Endometrial microvascular endothelial cells (primary cell): ENCODE data around the gene PRR15L. TPM values are rescaled to one million over a fixed set of nuclear protein-coding genes. Genes with fewer than 3 reads are reported as not detected.
"Not testable (repeated sequence)": the region's sequence is repeated elsewhere in the genome, so short reads cannot be mapped to it uniquely, and the experiment has no call there.

Experiments
- in situ Hi-C: cut with HindIII; loops from 2 replicates; pipeline ENCODE4 v1.10.0; 2017; ENCODE audit warnings: low sequenced_read_pairs, low pct_unique_long_range_greater_than_20kb; ENCODE audit errors: inconsistent ontology term
- total RNA-seq: library from RNA; depleted of rRNA; stranded (reverse); fragments of >200 nt; gene quantifications from one replicate; pipeline ENCODE4 v1.2.3, GENCODE V29; 2015; ENCODE audit errors: inconsistent ontology term

Gene PRR15L, protein sequence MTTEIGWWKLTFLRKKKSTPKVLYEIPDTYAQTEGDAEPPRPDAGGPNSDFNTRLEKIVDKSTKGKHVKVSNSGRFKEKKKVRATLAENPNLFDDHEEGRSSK
- total RNA-seq: not detected

DNA sequence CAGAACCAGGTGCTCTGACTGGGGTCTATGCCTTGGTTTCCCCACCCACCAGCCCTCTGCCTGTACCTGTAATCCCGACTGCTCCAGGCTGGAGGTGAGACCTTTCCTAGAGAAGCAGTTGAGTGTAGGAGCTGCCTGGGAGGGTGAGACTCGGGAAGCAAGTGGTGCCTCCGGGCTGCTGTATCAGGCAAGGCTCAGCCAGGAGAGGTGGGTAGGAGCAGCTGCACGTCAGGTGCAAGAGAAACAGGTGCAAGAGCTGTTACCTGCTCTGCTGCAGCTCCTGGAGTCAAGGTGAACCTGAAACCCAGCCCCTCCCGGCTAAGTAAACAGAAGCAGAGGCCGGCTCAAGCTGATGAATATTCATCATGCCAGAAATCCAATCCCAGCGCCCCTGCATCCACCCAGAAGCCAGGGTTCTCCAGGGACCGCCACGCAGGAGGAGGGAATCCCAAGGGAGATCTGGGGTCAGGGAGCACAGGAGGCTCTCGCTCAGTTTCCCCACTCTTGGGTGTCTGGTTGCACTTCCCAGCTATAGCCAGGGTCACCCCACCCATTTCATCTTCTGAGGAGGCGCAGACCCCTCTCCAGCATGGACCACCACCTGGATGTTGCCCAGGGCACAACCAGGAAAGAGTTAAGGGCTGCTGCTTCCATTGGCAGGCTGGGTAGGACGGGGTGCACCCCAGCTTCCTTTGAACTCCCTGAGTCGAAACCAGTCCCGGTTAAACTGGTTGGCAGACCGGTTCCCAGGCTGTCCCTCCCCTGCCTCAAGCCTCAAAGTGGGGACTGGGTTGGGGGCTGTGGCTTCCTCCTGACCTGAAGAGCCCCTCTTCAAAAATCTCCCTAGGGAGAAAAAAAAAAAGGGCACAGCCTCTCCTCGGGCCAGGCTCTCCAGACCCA, at the start of gene PRR15L:
Gene PRR15L, minus strand, starts transcription at position 293 of the 900 bp plus-strand sequence. CDS start 4,649 bp downstream, outside the sequence.
- in situ Hi-C loops: no loop called here

DNA sequence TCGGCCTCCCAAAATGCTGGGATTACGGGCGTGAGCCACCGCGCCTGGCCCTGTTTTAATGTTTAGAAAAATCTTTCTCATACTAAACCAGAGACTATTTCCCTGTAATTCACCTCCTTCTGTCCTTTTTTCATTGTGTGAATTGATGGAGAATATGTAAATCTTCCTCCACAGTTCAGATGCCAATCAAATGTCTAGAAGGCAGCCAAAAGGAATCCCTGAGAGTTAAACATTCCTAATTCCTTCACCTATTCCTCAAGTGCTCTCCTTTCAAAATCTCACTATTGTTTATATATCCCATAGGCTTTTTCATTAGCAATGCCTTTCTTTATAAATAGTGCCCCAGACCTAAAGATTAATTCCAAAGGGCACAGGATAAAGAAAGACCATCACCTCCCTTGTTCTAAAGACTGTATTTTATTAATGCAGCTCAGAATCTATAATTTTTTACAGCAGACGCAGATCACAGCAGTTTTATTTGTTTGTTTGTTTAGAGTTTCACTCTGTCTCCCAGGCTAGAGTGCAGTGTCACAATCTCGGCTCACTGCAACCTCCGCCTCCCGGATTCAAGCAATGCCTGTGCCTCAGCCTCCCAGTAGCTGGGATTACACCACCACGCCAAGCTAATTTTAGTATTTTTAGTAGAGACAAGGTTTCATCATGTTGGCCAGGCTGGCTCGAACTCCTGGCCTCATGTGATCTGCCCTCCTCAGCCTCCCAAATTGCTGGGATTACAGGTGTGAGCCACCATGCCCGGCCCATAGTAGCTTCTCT, 49.4 kb upstream of the PRR15L start:
- in situ Hi-C loops: no loop called here

DNA sequence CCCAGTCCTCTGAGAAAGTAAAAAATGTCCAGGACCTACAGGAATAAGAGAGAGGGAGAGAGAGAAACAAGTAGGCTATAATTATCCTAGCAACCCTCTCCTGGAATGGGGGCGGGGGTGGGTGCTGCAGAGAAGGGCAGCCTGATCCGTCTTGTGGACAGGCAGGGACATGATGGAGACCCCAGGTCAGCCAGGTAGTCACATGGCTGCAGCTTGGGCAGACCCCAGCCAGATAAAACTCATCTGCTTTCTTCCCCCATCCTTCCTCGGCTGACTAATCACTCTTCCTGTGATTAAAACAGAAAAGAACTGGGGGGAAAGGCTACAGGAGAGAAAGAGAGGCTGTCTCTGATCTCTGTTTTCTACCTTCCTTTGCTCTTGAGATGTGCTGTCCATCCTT, 47.3 kb upstream of the PRR15L start:
- in situ Hi-C loops: no loop called here

DNA sequence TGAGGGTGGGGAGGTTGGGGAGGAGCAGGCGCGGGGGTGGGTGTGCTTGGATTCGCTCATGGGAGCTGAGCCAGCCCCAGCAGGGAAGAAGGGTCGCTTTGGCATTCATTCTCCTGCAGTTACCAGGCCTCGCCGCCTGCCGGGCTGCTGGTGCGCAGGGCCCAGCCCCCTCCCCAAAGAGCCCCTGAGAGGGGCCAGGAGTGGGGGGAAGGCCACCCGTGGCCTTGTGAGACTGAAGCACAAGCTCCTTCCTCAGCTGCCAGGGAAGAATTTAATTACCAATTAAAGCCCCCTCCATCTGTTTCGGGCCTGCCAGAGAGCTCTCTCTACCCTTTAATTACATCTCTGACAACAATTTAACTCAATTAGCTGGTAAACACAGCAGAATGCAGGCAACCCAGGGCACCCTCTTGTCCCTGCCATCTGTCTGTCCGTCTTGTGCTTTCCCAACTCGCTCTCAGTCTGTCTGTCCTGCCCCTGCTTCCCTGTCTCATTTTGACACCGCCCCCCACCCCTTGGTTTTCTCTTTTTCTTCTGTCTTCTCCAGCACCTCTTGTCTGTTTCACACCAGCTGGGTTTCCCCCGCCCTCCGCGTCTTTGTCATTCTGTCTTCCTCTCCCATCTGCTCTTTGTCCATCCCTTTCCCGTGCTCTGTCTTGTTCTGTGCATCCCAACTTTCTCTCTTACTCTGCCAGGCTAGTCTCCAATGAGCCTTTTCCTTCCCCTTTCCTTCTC, 45.9 kb upstream of the PRR15L start:
- in situ Hi-C loops: no loop called here

DNA sequence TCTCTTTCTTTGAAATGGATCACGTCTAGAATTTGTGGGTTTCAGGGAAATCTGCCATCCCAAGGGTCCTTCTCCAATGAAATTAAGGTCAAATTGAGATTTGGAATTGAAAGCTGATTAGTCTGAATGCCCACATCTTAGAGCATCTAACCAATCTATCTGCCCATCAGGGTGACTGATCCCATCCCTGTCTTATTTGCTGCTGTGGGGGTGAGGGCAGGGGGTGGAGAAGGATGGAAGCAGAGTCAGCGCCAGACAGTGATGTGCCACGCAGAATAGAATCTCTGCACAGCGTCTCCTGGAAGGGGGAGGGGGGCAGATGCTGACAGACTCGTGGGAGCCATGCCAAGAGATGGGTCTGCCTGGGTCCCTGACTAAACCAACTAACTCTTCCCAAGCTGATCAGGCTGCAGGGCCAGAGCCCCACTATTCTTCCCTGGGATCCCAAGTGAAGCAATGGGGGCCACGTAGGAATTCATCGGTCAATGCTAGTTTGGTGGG, 45.3 kb upstream of the PRR15L start:
- in situ Hi-C loops: no loop called here

DNA sequence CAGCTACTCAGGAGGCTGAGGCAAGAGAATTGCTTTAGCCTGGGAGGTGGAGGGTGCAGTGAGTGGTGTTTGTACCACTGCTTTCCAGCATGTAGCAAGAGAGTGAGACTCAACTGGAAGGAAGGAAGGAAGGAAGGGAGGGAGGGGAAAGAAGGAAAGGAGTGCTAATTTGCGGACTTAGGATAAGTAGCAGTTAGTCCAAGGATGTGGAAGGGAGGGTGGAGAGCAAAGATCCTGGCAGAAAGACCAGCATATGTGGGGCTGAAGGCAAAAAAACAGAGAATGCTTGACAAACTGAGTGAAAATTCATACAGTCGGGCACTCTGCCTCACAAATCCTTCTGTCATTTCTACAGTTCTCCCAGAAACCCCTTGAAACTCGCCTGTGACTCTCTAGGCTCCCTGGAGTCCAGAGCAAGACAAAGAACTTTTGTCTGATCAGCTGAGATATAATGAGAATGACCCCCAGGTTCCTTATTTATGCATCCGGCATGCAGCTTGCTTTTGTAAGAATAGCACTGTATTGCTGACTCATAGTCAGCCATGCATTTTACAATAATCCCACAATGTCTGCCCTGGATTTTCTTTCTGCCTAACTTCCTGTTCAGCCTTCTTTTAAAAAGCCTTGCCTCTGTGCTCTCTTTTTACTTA, 44.7 kb upstream of the PRR15L start:
- in situ Hi-C loops: no loop called here

DNA sequence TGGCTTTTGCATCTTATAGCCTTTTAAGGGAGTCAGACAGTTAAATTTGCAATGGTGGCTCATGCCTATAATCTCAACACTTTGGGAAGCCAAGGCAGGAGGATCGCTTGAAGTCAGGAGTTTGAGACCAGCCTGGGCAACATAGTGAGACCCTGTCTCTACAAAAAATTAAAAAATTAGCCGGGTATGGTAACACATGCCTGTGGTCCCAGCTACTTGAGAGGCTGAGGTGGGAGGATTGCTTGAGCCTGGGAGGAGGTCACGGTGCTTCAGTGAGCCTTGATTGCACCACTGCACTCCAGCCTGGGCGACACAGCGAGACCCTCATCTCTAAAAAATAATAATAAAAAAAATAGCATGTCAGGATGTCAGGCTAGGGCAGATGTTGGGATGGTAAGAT, 44.0 kb upstream of the PRR15L start:
- in situ Hi-C loops: not testable (repeated sequence)

DNA sequence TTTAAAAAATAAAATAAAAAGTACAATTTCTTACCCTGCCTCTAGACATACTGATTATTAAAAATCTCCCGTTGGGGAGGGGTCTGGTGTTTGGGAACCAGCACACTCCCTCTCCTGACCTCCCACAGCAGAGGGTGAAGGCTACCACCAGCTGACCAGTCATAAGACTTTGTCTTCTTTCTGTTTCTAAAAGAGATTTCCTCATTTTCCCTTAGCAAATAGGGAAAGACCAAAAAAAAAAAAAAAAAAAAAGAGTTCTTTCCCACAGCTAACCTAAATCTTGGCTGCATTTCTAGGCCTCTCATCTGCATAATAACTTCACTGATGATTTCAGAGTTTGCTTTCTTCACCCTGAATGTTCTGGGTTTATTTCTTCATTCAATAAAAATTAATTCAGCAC, 43.5 kb upstream of the PRR15L start:
- in situ Hi-C loops: no loop called here

DNA sequence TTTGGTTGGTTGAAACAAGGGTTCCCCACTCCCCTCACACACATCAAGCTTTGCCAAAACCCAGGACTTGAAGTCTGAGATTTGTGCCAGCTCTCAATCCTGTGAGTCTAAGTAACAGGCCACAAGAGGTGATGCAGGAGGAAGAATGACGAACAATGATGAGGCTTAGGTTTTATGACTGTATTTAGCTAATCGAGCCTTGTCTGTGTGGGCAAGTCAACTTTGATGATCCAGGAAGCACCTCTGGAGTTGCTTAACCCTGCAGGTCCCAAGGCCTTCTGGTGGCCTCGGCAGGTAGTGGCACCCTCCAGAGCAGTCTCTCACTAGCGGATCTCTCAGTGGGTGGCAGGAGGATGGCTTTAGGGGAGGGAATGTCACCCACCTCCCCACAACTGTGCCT, 41.9 kb upstream of the PRR15L start:
- in situ Hi-C loops: no loop called here

DNA sequence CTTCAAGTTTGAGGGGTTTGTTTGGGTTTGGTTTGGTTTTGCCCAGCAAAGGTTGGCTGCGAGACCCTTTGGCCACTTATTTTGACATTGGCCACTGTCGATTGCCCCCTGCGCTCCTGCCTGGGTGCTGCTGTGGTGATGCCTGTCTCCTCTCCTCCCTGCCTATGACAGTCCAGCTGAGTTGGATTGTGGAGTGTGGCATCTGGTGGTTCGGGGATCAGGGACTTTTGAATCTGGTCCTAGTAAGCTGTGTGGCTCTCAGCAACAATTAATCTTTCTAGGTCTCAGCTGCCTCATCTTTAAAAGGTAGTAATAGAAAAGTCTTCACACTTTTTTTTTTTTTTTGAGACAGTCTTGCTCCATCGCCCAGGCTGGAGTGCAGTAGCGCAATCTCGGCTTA, 40.4 kb upstream of the PRR15L start:
- in situ Hi-C loops: no loop called here

DNA sequence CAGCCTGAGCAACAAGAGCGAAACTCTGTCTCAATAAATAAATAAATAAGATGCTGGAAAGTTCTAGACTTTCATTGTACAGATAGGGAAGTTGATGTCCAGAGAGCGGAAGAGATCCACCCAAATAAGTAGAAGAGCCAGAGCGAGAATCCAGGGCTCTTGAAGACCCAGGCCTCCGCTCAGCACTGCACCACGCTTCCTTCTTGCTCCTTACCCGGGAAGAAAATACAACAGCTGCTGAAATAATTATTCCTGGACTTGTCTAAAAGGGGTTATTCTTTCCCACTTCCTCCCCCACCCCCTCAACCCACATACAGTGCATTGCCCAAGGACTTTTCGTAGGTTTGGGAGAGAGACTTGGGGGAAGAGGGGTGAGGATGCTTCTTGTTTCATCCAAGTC, 39.9 kb upstream of the PRR15L start:
- in situ Hi-C loops: no loop called here

DNA sequence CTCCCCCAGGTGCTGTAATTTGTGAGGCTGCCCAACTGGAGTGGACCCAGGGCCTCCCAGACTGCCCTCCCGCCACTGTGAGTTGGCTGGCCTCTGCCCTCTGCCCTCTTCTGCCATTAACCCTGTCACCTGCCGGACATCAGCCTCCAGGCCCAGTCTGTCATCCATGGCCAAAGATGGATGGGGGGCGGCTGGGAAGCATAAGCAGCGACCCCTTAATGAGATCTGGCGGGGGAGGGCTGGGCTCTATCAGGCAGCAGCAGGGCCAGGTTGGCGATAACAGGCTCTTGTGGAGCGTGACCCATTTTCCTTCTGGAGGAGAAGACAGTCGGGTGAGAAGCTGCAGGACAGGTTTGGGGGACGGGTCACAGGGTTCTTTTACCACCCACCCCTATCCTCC, 38.5 kb upstream of the PRR15L start:
- in situ Hi-C loops: no loop called here

DNA sequence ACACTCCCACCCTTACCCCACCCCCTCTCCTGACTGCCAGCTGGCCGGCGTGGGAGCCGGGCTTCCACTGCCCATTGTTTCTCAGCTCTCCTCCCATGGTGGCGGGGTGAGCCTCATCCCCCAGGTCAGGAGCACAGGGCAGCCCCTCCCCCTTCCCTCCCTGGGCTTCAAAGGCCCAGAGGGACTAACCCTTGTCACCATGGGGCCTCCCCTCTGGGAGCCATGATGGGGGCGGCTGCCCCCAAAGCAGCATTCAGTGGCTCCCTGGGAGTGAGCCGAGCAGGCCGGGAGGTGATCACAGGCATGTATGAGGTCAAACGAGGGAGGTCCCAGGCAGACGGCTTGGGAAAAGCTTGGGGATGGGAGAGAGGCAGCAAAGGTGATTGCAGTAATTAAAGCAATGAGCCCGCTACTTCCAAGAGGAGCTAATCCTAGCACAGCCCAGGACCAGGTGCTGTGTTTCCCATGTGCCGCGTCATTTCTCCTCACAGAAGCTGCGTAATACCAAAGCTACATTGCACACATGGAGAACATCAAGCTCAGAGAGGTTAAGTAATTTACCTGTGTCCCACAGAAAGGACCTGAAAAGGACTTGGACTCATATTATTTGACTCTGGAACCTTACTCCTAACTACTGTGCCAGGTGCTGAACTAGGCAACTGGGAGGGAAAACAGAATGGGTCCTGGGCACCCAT, 37.7 kb upstream of the PRR15L start:
- in situ Hi-C loops: no loop called here

DNA sequence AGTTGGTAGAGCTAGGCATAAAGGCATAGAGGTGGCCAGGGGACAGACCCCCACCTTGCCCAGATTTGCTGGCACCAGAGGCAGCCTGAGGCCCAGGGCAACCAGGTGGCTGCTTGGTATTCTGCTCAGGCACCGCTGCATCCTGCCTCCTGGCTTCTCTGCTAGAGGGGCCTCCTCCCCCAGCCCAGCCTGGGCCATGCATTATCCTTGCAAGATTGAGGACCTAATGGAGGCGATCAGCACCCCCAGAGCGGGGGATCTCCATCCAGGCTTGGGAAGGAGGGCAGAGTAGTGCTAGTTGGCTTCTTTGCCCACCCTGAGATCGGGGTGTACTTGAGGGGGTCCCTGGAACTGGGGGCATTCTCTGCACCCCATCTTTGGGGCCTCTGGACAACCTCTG, 37.0 kb upstream of the PRR15L start:
- in situ Hi-C loops: no loop called here

DNA sequence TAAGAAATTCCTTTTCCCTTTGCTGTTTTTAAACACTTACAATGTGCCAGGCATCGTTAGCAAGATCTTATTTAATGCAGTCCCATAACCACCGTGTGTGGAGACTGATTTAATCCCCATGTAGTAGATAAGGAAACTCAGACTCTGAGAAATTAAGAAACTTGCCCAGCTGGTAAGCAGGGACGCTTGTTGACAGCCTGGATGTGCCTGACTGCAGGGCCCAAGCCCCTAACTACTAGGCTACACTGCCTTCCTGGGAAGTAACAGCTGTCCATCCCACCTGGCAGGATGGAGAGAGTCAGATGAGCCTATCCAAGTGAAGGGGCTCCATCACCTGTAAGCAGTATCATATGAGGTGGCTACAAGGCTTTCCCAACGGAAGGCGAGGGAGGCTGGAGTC, 36.3 kb upstream of the PRR15L start:
- in situ Hi-C loops: no loop called here

DNA sequence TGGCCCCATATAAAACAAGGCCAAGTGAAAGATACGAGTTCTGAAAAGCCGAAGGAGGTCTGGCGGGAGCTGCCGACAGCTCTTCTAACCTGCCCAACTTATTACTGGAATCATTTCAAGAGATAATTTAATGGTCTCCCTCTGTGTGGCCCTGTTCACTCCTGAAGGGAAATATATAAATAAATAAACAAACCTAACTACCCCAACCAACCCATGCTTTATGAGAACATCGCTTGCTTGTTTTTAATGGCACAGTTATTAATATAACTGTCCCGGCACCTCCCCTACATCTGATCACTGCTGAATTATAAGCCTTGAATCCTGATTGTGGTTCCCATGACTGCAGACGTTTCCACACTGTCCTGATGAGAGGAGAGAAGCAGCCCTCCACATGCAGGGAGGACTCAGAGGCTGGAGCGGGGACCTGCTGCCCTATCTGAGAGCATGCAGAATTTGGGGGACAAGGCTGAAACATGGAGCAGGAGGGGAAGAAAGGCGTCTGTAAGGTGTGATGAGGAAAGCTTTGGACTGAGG, 35.4 kb upstream of the PRR15L start:
- in situ Hi-C loops: no loop called here

DNA sequence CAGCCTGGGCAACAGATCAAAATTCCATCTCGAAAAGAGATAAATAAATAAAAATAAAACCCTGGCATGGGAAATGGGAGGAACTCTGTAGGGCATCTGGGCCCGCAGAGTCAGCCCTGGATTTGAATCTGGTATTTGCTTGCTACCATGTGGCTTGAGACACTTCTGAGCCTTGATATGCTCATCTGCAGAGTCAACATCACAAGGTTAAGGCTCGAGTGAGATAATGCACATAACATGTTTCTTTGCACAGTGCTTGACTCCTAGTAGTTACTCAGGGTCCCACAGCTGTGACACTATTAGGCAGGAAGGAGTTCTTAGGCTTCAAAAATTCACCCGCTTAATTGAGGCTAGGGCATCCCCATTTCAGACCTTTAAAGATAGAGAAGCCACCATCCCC, 34.5 kb upstream of the PRR15L start:
- in situ Hi-C loops: no loop called here
